HG03280 (cell line): ENCODE measurements around the gene OR14A16.

ENCODE experiments used
- ATAC-seq: cut with Tn5 transposase; IDR thresholded peaks from one replicate; pipeline ENCODE4 v1.9.1; 2021; ENCODE audit warnings: mild to moderate bottlenecking, moderate library complexity; ENCODE audit not compliant: unreplicated experiment

Gene OR14A16

DNA sequence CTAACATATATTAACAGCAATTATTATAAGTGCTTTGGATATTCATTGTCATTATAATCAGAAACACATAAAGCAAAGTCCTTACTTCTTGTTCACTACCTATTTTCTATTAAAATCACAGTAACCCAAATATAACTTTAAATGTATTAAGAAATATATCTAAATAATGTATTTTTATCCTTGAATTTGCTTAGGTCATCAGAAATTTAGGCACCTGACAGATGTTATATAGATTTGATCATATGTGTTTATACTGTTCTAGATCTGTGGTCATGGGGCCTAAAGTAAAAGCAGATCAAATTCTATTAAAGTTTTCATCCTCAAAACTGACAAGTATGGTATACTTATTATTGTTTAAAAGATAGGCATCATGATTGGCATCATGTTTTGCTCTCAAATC is 54.3 kb downstream of the OR14A16 start:
- ATAC-seq, result no peak
